RKO (cell line): Measurements from ENCODE around the gene NRXN3.

Experiments
- DNase-seq: peaks from one replicate; pipeline ENCODE4 v3.0.0-alpha.2; 2016; ENCODE audit warnings: low spot score

Gene NRXN3

GRCh38 chr14:78829274-78829673 is 659.1 kb downstream of the NRXN3 start:
- no peak for DNase-seq

- no peak for DNase-seq
Measured at GRCh38 chr14:78834766-78835451, 664.7 kb downstream of the NRXN3 start.

- no peak for DNase-seq
Measured at GRCh38 chr14:78835909-78836308, 665.7 kb downstream of the NRXN3 start.

- DNase-seq: peak; percentile 81
Measured at GRCh38 chr14:78836777-78837176, 666.6 kb downstream of the NRXN3 start.

GRCh38 chr14:78838959-78839358 is 668.8 kb downstream of the NRXN3 start:
- DNase-seq: no peak

- DNase-seq: no peak
Measured at GRCh38 chr14:78840898-78841297, 670.7 kb downstream of the NRXN3 start.

GRCh38 chr14:78847801-78848200 is 677.6 kb downstream of the NRXN3 start:
- no peak for DNase-seq

GRCh38 chr14:78848234-78848820 is 678.2 kb downstream of the NRXN3 start:
- peak; percentile 54 for DNase-seq

- no peak for DNase-seq
Measured at GRCh38 chr14:78849952-78850351, 679.8 kb downstream of the NRXN3 start.

GRCh38 chr14:78851189-78851588 is 681.0 kb downstream of the NRXN3 start:
- no peak for DNase-seq

GRCh38 chr14:78852040-78852439 is 681.9 kb downstream of the NRXN3 start:
- DNase-seq: no peak

- no peak for DNase-seq
Measured at GRCh38 chr14:78857974-78858373, 687.8 kb downstream of the NRXN3 start.

- DNase-seq: peak; percentile 64
Measured at GRCh38 chr14:78863143-78863542, 693.0 kb downstream of the NRXN3 start.

- DNase-seq: no peak
Measured at GRCh38 chr14:78872837-78873236, 702.7 kb downstream of the NRXN3 start.

- DNase-seq: no peak
Measured at GRCh38 chr14:78873581-78873980, 703.4 kb downstream of the NRXN3 start.

- no peak for DNase-seq
Measured at GRCh38 chr14:78875049-78875448, 704.9 kb downstream of the NRXN3 start.

- DNase-seq: peak; percentile 9
Measured at GRCh38 chr14:78885884-78886283, 715.7 kb downstream of the NRXN3 start.

GRCh38 chr14:78897443-78897842 is 727.3 kb downstream of the NRXN3 start:
- no peak for DNase-seq

- peak; percentile 49 for DNase-seq
Measured at GRCh38 chr14:78902010-78902623, 731.9 kb downstream of the NRXN3 start.

GRCh38 chr14:78904094-78904493 is 733.9 kb downstream of the NRXN3 start:
- DNase-seq: peak; percentile 21

- DNase-seq: no peak
Measured at GRCh38 chr14:78917462-78917861, 747.3 kb downstream of the NRXN3 start.

- DNase-seq: peak; percentile 40
Measured at GRCh38 chr14:78921856-78922255, 751.7 kb downstream of the NRXN3 start.

- no peak for DNase-seq
Measured at GRCh38 chr14:78927261-78927660, 757.1 kb downstream of the NRXN3 start.

GRCh38 chr14:78933166-78933565 is 763.0 kb downstream of the NRXN3 start:
- DNase-seq: no peak
